Measurements from ENCODE around the gene NBAS. TPM values are rescaled to one million over a fixed set of nuclear protein-coding genes. Genes with fewer than 3 reads are reported as not detected.
A peak's percentile ranks its signal among the peaks of the same experiment; 100 is the strongest.

Gene NBAS
- total and polyA plus RNA-seq, 2 of the 13 experiments (the other 11 are each of a cell fraction or from before 2014, with no cell fraction given): 33.6 to 58.7 TPM

GRCh38 chr2:15599994-15600393 is 38.9 kb upstream of the NBAS start:
- no peak for FAIRE-seq
- Histone ChIP-seq H3K27me3 (ENCODE audit: control insufficient read depth in 1 of 2, insufficient read depth in 2 of 2, low read length in 2 of 2) (no peaks in the 10 kb centered on the region), H3K9me3 (ENCODE audit: low read length) (no peaks in the 10 kb centered on the region), H4K20me1 (ENCODE audit: insufficient read depth, low read length) (0 out of 2 replicates have a peak, but pooled peaks cover under 1% of the 10 kb centered on the region), H3K4me2 (ENCODE audit: low read depth, low read length) (no peak overlapping the region), H3K4me3 (replicated peaks in 1 of 3; ENCODE audit: insufficient read depth in 1 of 3, low read depth in 2 of 3, low read length in 3 of 3) (no peak overlapping the region), H3K9ac (ENCODE audit: insufficient read depth, low read depth, low read length) (no peak overlapping the region), H2AFZ (ENCODE audit: low read length) (no peak overlapping the region), H3K36me3 (replicated peaks in 1 of 2; ENCODE audit: control insufficient read depth in 1 of 2, insufficient read depth in 2 of 2, low read length in 2 of 2) (peaks cover 34 to 84% of the 10 kb centered on the region in 2 experiments), H3K4me1 (ENCODE audit: insufficient read depth, low read length) (no peaks in the 10 kb centered on the region), H3K27ac (ENCODE audit: extremely low read length, insufficient read depth, low read length) (no peak overlapping the region), H3K79me2 (ENCODE audit: insufficient read depth, low read length) (peaks cover 8% of the 10 kb centered on the region)
- POLR2A ChIA-PET: interaction anchor here (0.7 kb wide), 1 partner anchor 9 kb away, joined by 3 read pairs; no protein-coding TSS in a partner anchor
- no TSS peak for BruUV-seq (replicated peaks)
- WGBS (ENCODE audit: low lambda C conversion rate): 100% methylated on average over 1 of the region's 1 CpG
- no peak for DNase-seq (ENCODE audit: low spot score)
- in situ Hi-C loops (cut with HindIII; ENCODE audit: extremely low pct_ligation_motif_present, low pct_unique_long_range_greater_than_20kb) (loop anchor here (25.0 kb wide), 3 partner anchors 588 to 963 kb away; partner anchors contain the start of gene LRATD1), intact Hi-C loops (cut with micrococcal nuclease; ENCODE audit: unreplicated experiment) (no loop called here)
- CTCF ChIA-PET (ENCODE audit: low intra/inter-chr PET ratio, low total read pairs): no interaction called here
- peak; percentile 38; the same call in 1 of the 2 replicates for TF ChIP-seq RBFOX2 (IDR thresholded peaks at IDR 0.05; ENCODE audit: low read depth, low read length)
- TF ChIP-seq, protein P1, sequence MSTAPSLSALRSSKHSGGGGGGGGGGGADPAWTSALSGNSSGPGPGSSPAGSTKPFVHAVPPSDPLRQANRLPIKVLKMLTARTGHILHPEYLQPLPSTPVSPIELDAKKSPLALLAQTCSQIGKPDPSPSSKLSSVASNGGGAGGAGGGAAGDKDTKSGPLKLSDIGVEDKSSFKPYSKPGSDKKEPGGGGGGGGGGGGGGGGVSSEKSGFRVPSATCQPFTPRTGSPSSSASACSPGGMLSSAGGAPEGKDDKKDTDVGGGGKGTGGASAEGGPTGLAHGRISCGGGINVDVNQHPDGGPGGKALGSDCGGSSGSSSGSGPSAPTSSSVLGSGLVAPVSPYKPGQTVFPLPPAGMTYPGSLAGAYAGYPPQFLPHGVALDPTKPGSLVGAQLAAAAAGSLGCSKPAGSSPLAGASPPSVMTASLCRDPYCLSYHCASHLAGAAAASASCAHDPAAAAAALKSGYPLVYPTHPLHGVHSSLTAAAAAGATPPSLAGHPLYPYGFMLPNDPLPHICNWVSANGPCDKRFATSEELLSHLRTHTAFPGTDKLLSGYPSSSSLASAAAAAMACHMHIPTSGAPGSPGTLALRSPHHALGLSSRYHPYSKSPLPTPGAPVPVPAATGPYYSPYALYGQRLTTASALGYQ (CRISPR knock-in tag; IDR thresholded peaks at IDR 0.05): no peak
- no peak for ATAC-seq

GRCh38 chr2:15596968-15597367 is 35.8 kb upstream of the NBAS start:
- Histone ChIP-seq H3K27ac (ENCODE audit: extremely low read length, insufficient read depth, low read length) (no peak overlapping the region), H3K4me1 (ENCODE audit: insufficient read depth, low read length) (peaks cover 22% of the 10 kb centered on the region), H3K9me3 (ENCODE audit: low read length) (no peaks in the 10 kb centered on the region), H3K4me2 (ENCODE audit: low read depth, low read length) (no peak overlapping the region), H3K36me3 (replicated peaks in 1 of 2; ENCODE audit: control insufficient read depth in 1 of 2, insufficient read depth in 2 of 2, low read length in 2 of 2) (peaks cover 24 to 61% of the 10 kb centered on the region in 2 experiments), H4K20me1 (ENCODE audit: insufficient read depth, low read length) (peaks cover 9% of the 10 kb centered on the region), H3K27me3 (ENCODE audit: control insufficient read depth in 1 of 2, insufficient read depth in 2 of 2, low read length in 2 of 2) (no peaks in the 10 kb centered on the region; a peak in 1 of 5 replicates), H3K9ac (ENCODE audit: insufficient read depth, low read depth, low read length) (no peak overlapping the region), H3K79me2 (ENCODE audit: insufficient read depth, low read length) (peaks cover 38% of the 10 kb centered on the region), H3K4me3 (replicated peaks in 1 of 3; ENCODE audit: insufficient read depth in 1 of 3, low read depth in 2 of 3, low read length in 3 of 3) (no peak overlapping the region), H2AFZ (ENCODE audit: low read length) (no peak overlapping the region)
- WGBS (ENCODE audit: low lambda C conversion rate): 96% methylated on average over 4 of the region's 4 CpGs
- no TSS peak for BruUV-seq (replicated peaks)
- ChIA-PET CTCF (ENCODE audit: low intra/inter-chr PET ratio, low total read pairs) (no interaction called here), POLR2A (no interaction called here)
- ATAC-seq (no peak), DNase-seq (ENCODE audit: low spot score) (no peak), FAIRE-seq (no peak)
- intact Hi-C loops (cut with micrococcal nuclease; ENCODE audit: unreplicated experiment) (no loop called here), in situ Hi-C loops (cut with HindIII; ENCODE audit: extremely low pct_ligation_motif_present, low pct_unique_long_range_greater_than_20kb) (loop anchor here (25.0 kb wide), 3 partner anchors 585 to 960 kb away; partner anchors contain the start of gene LRATD1)
- TF ChIP-seq ZNF383 (CRISPR knock-in tag; IDR thresholded peaks at IDR 0.05; ENCODE audit: borderline replicate concordance) (no peak), GMEB1 (CRISPR knock-in tag; IDR thresholded peaks at IDR 0.05; ENCODE audit: borderline replicate concordance) (no peak), ZBTB49 (CRISPR knock-in tag; IDR thresholded peaks at IDR 0.05; ENCODE audit: borderline replicate concordance) (no peak), SMAD1 (CRISPR knock-in tag; IDR thresholded peaks at IDR 0.05; ENCODE audit: borderline replicate concordance, low read depth) (no peak)
- TF ChIP-seq, protein P2, sequence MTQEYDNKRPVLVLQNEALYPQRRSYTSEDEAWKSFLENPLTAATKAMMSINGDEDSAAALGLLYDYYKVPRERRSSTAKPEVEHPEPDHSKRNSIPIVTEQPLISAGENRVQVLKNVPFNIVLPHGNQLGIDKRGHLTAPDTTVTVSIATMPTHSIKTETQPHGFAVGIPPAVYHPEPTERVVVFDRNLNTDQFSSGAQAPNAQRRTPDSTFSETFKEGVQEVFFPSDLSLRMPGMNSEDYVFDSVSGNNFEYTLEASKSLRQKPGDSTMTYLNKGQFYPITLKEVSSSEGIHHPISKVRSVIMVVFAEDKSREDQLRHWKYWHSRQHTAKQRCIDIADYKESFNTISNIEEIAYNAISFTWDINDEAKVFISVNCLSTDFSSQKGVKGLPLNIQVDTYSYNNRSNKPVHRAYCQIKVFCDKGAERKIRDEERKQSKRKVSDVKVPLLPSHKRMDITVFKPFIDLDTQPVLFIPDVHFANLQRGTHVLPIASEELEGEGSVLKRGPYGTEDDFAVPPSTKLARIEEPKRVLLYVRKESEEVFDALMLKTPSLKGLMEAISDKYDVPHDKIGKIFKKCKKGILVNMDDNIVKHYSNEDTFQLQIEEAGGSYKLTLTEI (CRISPR knock-in tag; conservative IDR thresholded peaks at IDR 0.05): no peak
- TF ChIP-seq, protein P3, sequence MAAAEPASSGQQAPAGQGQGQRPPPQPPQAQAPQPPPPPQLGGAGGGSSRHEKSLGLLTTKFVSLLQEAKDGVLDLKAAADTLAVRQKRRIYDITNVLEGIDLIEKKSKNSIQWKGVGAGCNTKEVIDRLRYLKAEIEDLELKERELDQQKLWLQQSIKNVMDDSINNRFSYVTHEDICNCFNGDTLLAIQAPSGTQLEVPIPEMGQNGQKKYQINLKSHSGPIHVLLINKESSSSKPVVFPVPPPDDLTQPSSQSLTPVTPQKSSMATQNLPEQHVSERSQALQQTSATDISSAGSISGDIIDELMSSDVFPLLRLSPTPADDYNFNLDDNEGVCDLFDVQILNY (CRISPR knock-in tag; conservative IDR thresholded peaks at IDR 0.05): no peak

Data from HepG2 (cell line).